ENCODE measurements around the gene CENPN.
A peak's percentile ranks its signal among the peaks of the same experiment; 100 is the strongest.

Gene CENPN

GRCh38 chr16:80969114-80969484 is 37.9 kb upstream of the CENPN start:
- no peak overlapping the region for H3K4me3 ChIP-seq (replicated peaks; ENCODE audit: low read depth, low read length)
- no peak for DNase-seq (ENCODE audit: extremely low read depth, low read depth)
- TF ChIP-seq CTCF (IDR thresholded peaks at IDR 0.05; ENCODE audit: low read depth, low read length, missing control alignments) = no peak

GRCh38 chr16:80971819-80972218 is 35.2 kb upstream of the CENPN start:
- TF ChIP-seq CTCF (IDR thresholded peaks at IDR 0.05; ENCODE audit: low read depth, low read length, missing control alignments) = no peak
- no peak for DNase-seq (ENCODE audit: extremely low read depth, low read depth)

GRCh38 chr16:80972611-80973010 is 34.4 kb upstream of the CENPN start:
- TF ChIP-seq CTCF (IDR thresholded peaks at IDR 0.05; ENCODE audit: low read depth, low read length, missing control alignments) = no peak

More at GRCh38 chr16:80971819-80972218, 35.2 kb upstream of the CENPN start:
- H3K4me3 ChIP-seq (replicated peaks; ENCODE audit: low read depth, low read length) = no peak overlapping the region

GRCh38 chr16:80973991-80974390 is 33.0 kb upstream of the CENPN start:
- TF ChIP-seq CTCF (IDR thresholded peaks at IDR 0.05; ENCODE audit: low read depth, low read length, missing control alignments) = no peak
- H3K4me3 ChIP-seq (replicated peaks; ENCODE audit: low read depth, low read length) = no peak overlapping the region
- no peak for DNase-seq (ENCODE audit: extremely low read depth, low read depth)

More at GRCh38 chr16:80972611-80973010, 34.4 kb upstream of the CENPN start:
- DNase-seq (ENCODE audit: extremely low read depth, low read depth) = no peak
- H3K4me3 ChIP-seq (replicated peaks; ENCODE audit: low read depth, low read length) = no peak overlapping the region

GRCh38 chr16:80974649-80975376 is 32.2 kb upstream of the CENPN start:
- DNase-seq (ENCODE audit: extremely low read depth, low read depth) = no peak
- TF ChIP-seq CTCF (IDR thresholded peaks at IDR 0.05; ENCODE audit: low read depth, low read length, missing control alignments) = peak; percentile 16
- no peak overlapping the region for H3K4me3 ChIP-seq (replicated peaks; ENCODE audit: low read depth, low read length)

GRCh38 chr16:80976946-80977345 is 30.1 kb upstream of the CENPN start:
- H3K4me3 ChIP-seq (replicated peaks; ENCODE audit: low read depth, low read length) = no peak overlapping the region
- no peak for DNase-seq (ENCODE audit: extremely low read depth, low read depth)
- TF ChIP-seq CTCF (IDR thresholded peaks at IDR 0.05; ENCODE audit: low read depth, low read length, missing control alignments) = no peak

GRCh38 chr16:80981103-80981502 is 25.9 kb upstream of the CENPN start:
- no peak for TF ChIP-seq CTCF (IDR thresholded peaks at IDR 0.05; ENCODE audit: low read depth, low read length, missing control alignments)
- no peak for DNase-seq (ENCODE audit: extremely low read depth, low read depth)
- H3K4me3 ChIP-seq (replicated peaks; ENCODE audit: low read depth, low read length) = no peak overlapping the region
